Prostate gland (tissue), 2 donors: ENCODE results near the gene CYP4F12.

Experiments
- CTCF ChIP-seq, 4 experiments: fragments of 200-600 bp in 2 of 4; fragments of 450-650 bp in 2 of 4; sonication (generic) in 2 of 4; IDR thresholded peaks; 1 replicate in 3 of 4; 2 replicates in 1 of 4; pipeline ENCODE4 v1.5.1; 2016 to 2019; ENCODE audit warnings: antibody characterized with exemption in 4 of 4, mild to moderate bottlenecking in 2 of 4, moderate library complexity in 2 of 4
- POLR2AphosphoS5 ChIP-seq: sonication (generic); formaldehyde crosslinking; IDR thresholded peaks from one replicate; pipeline ENCODE4 v1.6.1; 2017; ENCODE audit warnings: antibody characterized with exemption

GRCh38 chr19:15629003-15629880, 43.6 kb upstream of the CYP4F12 start:
- TF ChIP-seq CTCF (IDR thresholded peaks at IDR 0.05) (peak; percentile 91 to 98 (median 97)), POLR2AphosphoS5 (peak; percentile 62)
